OCI-LY1 (cell line): Measurements from ENCODE around the gene HBZ.

Experiments
- H2AFZ ChIP-seq: fragments of 200-600 bp; sonication (generic), shearing (Covaris generic); 2 replicates; pipeline ENCODE4 v1.6.0; 2014; ENCODE audit warnings: antibody characterized with exemption, mild to moderate bottlenecking, low read length
- H3F3A ChIP-seq: fragments of 200-600 bp; sonication (generic), shearing (Covaris generic); 2 replicates; pipeline ENCODE4 v1.6.0; 2014; ENCODE audit warnings: mild to moderate bottlenecking, antibody characterized with exemption, low read length, moderate library complexity; ENCODE audit not compliant: insufficient read depth
- H3K27ac ChIP-seq: fragments of 200-600 bp; sonication (generic); 2 replicates; pipeline ENCODE4 v1.5.1; 2014; ENCODE audit warnings: low read length, mixed run types, mild to moderate bottlenecking, low read depth; ENCODE audit not compliant: poor library complexity, severe bottlenecking
- H3K27me3 ChIP-seq: fragments of 200-600 bp; sonication (generic); 2 replicates; pipeline ENCODE4 v1.6.0; 2014; ENCODE audit warnings: antibody characterized with exemption, mild to moderate bottlenecking, low read length, moderate library complexity; ENCODE audit not compliant: insufficient read depth
- H3K36me3 ChIP-seq: fragments of 200-600 bp; sonication (generic); 2 replicates; pipeline ENCODE4 v1.6.1; 2014; ENCODE audit warnings: mild to moderate bottlenecking, antibody characterized with exemption, low read length, moderate library complexity, mixed read lengths; ENCODE audit not compliant: insufficient read depth
- H3K4me1 ChIP-seq: fragments of 200-600 bp; sonication (generic); 2 replicates; pipeline ENCODE4 v1.5.1; 2014; ENCODE audit warnings: mild to moderate bottlenecking, low read length, moderate library complexity; ENCODE audit not compliant: insufficient read depth, severe bottlenecking
- H3K4me2 ChIP-seq: fragments of 200-600 bp; sonication (generic), shearing (Covaris generic); 2 replicates; pipeline ENCODE4 v1.6.1; 2014; ENCODE audit warnings: low read length
- H3K4me3 ChIP-seq: fragments of 200-600 bp; sonication (generic); 2 replicates; pipeline ENCODE4 v1.5.1; 2014; ENCODE audit warnings: low read length, low read depth, mild to moderate bottlenecking, mixed read lengths; ENCODE audit not compliant: poor library complexity, severe bottlenecking
- H3K79me2 ChIP-seq: fragments of 200-600 bp; shearing (Covaris generic); 2 replicates; pipeline ENCODE4 v1.6.1; 2016; ENCODE audit warnings: mixed run types, low read length, mixed read lengths; ENCODE audit not compliant: insufficient read depth
- H3K9ac ChIP-seq: fragments of 200-600 bp; sonication (generic), shearing (Covaris generic); 2 replicates; pipeline ENCODE4 v1.6.1; 2014; ENCODE audit warnings: mild to moderate bottlenecking, low read length, mixed read lengths
- H3K9me2 ChIP-seq: fragments of 200-600 bp; sonication (generic), shearing (Covaris generic); 2 replicates; pipeline ENCODE4 v1.6.1; 2014; ENCODE audit warnings: low read depth, mild to moderate bottlenecking, low read length, mixed read lengths
- H3K9me3 ChIP-seq: fragments of 200-600 bp; shearing (Covaris generic); 2 replicates; pipeline ENCODE4 v1.6.1; 2014; ENCODE audit warnings: low read length, mixed read lengths
- H4K20me1 ChIP-seq: fragments of 200-600 bp; sonication (generic), shearing (Covaris generic); 2 replicates; pipeline ENCODE4 v1.6.0; 2016; ENCODE audit warnings: mild to moderate bottlenecking, low read length; ENCODE audit not compliant: insufficient read depth
- EZH2 ChIP-seq: fragments of 200-600 bp; sonication (generic), shearing (Covaris generic); IDR thresholded peaks from 2 replicates; pipeline ENCODE4 v1.8.0; 2017; ENCODE audit warnings: borderline replicate concordance, mixed run types, mild to moderate bottlenecking, antibody characterized with exemption, low read length, moderate library complexity, mixed read lengths
- TF ChIP-seq, protein P1 (sequence below): fragments of 200-600 bp; sonication (generic), shearing (Covaris generic); IDR thresholded peaks from 2 replicates; pipeline ENCODE4 v1.5.1; 2017; ENCODE audit warnings: mild to moderate bottlenecking, antibody characterized with exemption, low read length, moderate library complexity, mixed read lengths

Gene HBZ

DNA sequence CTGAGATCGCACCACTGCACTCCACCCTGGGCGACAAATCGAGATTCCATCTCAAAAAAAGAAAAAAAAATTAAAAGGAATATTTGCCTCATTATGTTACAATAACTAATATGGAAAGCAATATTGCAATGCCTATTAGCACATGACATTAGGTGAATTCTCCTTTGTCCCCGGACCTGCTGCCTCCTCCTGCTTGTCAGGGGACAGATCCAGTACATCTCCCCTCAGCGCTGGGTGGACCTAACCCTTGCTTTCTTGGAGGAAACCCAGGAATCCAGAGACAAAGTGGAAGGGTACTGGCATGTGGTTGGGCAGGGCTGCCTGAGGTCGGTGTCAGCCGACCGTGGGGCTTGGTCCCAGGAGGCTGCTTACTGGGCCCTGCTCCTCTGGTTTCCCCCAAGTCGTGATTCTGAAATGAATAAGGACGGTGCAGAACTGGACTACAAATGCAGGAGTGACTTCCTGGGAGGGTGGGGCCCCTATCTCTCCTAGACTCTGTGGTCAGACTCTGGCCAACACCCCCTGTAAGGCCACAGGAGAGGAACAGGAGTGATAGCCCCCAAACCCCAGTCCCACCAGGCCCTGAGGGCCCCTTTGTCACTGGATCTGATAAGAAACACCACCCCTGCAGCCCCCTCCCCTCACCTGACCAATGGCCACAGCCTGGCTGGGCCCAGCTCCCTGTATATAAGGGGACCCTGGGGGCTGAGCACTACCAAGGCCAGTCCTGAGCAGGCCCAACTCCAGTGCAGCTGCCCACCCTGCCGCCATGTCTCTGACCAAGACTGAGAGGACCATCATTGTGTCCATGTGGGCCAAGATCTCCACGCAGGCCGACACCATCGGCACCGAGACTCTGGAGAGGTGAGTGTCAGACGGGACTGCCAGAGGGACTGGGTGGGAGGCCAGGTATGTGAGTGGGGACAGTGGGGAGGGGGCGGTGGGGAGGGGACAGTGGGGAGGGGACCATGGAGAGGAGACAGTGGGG is at the start of gene HBZ:
Gene HBZ (plus strand): TSS at position 504 of the 988 bp plus-strand sequence. CDS start 266 bp downstream, at position 770.
- TF ChIP-seq EZH2, result no peak
- TF ChIP-seq, protein P1, sequence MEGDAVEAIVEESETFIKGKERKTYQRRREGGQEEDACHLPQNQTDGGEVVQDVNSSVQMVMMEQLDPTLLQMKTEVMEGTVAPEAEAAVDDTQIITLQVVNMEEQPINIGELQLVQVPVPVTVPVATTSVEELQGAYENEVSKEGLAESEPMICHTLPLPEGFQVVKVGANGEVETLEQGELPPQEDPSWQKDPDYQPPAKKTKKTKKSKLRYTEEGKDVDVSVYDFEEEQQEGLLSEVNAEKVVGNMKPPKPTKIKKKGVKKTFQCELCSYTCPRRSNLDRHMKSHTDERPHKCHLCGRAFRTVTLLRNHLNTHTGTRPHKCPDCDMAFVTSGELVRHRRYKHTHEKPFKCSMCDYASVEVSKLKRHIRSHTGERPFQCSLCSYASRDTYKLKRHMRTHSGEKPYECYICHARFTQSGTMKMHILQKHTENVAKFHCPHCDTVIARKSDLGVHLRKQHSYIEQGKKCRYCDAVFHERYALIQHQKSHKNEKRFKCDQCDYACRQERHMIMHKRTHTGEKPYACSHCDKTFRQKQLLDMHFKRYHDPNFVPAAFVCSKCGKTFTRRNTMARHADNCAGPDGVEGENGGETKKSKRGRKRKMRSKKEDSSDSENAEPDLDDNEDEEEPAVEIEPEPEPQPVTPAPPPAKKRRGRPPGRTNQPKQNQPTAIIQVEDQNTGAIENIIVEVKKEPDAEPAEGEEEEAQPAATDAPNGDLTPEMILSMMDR, result no peak
- Histone ChIP-seq H3K9ac (no peak within 1 kb of the TSS), H3K4me1 (peaks cover 4% of the 10 kb centered on the region), H3F3A (no peaks in the 10 kb centered on the region), H3K4me2 (no peak within 1 kb of the TSS), H3K79me2 (no peaks in the 10 kb centered on the region), H3K27ac (no peak within 1 kb of the TSS), H3K9me3 (no peaks in the 10 kb centered on the region), H3K36me3 (no peaks in the 10 kb centered on the region), H3K9me2 (no peaks in the 10 kb centered on the region), H3K4me3 (no peak within 1 kb of the TSS), H3K27me3 (peaks cover 12% of the 10 kb centered on the region; the same call in 1 of the 2 replicates), H2AFZ (no peak within 1 kb of the TSS), H4K20me1 (no peaks in the 10 kb centered on the region)

DNA sequence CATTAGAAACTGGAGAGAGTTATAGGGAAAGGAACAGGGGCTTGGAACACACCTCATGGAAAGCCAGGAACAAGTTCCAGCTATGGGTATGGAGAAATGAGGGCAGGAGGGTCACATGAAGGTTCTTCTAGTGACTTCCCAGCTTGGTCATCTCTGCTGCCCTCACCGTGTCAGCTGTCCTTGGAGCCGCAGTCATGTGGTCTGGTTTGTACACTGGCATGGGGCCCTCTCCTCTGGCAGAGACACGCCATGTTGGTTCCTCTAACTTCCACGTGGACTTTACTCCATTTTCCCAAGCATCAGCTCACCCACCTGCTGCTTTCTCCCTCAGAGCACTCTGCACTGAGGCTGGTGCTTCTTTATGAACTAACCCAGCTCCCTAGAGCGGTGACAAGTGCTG is 48.1 kb upstream of the HBZ start:
- no peaks in the 10 kb centered on the region for H3K4me1 ChIP-seq
- H3K9me3 ChIP-seq, result no peaks in the 10 kb centered on the region
- no peak overlapping the region for H3K27ac ChIP-seq
- H3K4me2 ChIP-seq, result no peak overlapping the region
- H3K9me2 ChIP-seq, result no peaks in the 10 kb centered on the region
- no peaks in the 10 kb centered on the region for H3K27me3 ChIP-seq
- no peak overlapping the region for H3K4me3 ChIP-seq
- H4K20me1 ChIP-seq, result no peaks in the 10 kb centered on the region
- no peak overlapping the region for H2AFZ ChIP-seq
- no peaks in the 10 kb centered on the region for H3K79me2 ChIP-seq
- H3F3A ChIP-seq, result no peaks in the 10 kb centered on the region
- TF ChIP-seq EZH2, result no peak
- TF ChIP-seq, protein P1, result no peak
- peaks cover 3% of the 10 kb centered on the region; the same call in 1 of the 2 replicates for H3K36me3 ChIP-seq
- no peak overlapping the region for H3K9ac ChIP-seq

DNA sequence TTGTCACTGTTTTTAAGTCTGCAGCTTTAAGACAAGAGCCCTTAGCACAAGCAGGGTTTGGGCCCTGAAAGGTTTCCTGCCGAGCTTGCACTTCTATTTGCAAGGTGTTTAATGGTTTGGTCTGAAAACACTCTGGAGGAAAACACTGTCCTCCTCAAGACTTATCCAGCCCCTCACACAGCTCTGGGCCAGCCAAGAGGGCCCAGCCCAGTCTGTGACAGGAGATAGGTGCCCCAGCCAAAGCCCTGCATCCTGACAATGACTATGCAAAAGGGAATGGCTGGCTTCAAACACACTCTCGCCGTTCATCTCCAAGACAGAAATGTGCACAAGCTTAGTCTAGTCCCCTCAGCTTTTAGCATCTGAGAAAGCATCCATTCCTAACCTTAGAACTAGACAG is 47.5 kb upstream of the HBZ start:
- Histone ChIP-seq H3K79me2 (no peaks in the 10 kb centered on the region), H3K27me3 (no peaks in the 10 kb centered on the region), H3K9me2 (no peaks in the 10 kb centered on the region), H3K4me1 (no peaks in the 10 kb centered on the region), H3K9ac (no peak overlapping the region), H3K9me3 (no peaks in the 10 kb centered on the region), H3F3A (no peaks in the 10 kb centered on the region), H3K36me3 (peaks cover 7% of the 10 kb centered on the region; the same call in 1 of the 2 replicates), H3K27ac (no peak overlapping the region), H3K4me3 (no peak overlapping the region), H3K4me2 (no peak overlapping the region), H4K20me1 (no peaks in the 10 kb centered on the region), H2AFZ (no peak overlapping the region)
- TF ChIP-seq, protein P1, result no peak
- no peak for TF ChIP-seq EZH2
